Stimulated activated CD8-positive, alpha-beta memory T cell treated with anti-CD3 and anti-CD28 coated beads, Interleukin-12 subunit alpha, Interleukin-12 subunit beta, amount 100 ng/mL, for 24 hours (primary cell): ENCODE data around the gene MYO18B.

Source experiments
- DNase-seq: peaks from one replicate; pipeline ENCODE4 v3.0.0-alpha.2; 2020; ENCODE audit errors: extremely low read depth

Gene MYO18B

GRCh38 chr22:26047516-26047915, 305.5 kb downstream of the MYO18B start:
- no peak for DNase-seq

DNA sequence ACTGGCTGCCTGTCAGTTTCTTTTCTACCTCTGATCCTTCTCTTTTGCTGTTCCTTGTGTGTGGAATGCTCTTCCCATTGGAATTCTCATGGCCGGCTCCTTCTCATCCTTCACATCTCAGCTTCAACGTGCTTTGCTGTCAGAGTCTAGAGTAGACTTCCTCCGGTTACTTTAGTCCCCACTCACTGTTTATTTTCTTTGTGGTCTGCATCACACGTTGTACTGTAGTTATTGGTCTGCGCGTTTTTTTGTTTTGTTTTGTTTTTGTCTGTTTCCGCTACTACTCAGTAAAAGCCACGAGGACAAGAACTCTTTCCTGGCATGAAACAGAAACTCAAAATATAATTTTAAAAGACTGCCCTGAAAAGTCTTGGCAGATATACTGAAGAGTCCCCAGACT, 305.9 kb downstream of the MYO18B start:
- no peak for DNase-seq

- no peak for DNase-seq
Measured at GRCh38 chr22:26050079-26050478, 308.1 kb downstream of the MYO18B start.

DNA sequence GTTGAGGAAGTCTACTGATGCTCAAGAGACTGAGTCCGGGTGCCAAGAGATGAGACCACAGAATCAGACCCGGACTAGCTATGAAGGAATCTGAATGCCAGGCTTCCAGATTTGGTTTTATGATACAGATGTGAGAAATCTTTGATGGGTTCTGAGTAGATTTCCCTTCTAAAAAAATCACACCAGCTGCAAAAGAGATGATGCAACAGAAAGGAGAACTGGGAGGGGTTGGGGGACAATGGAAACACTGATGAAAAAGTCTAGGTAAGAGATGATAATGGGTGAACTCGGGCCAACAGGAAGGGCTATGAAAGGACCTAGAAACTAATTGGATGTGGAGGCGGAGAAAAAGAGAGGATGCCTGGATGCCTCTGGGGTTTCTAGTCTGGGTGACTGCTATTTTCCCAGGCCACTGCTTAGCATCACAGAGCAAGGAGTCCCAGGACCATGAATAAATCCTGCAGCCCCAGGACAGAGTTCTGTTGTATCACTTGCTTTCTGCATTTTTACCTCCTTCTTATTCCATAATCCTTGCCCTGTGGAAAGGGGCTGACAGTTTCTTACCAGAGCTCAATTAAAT, 311.8 kb downstream of the MYO18B start:
- no peak for DNase-seq

- DNase-seq, result no peak
Measured at GRCh38 chr22:26054841-26055605, 313.0 kb downstream of the MYO18B start.

DNA sequence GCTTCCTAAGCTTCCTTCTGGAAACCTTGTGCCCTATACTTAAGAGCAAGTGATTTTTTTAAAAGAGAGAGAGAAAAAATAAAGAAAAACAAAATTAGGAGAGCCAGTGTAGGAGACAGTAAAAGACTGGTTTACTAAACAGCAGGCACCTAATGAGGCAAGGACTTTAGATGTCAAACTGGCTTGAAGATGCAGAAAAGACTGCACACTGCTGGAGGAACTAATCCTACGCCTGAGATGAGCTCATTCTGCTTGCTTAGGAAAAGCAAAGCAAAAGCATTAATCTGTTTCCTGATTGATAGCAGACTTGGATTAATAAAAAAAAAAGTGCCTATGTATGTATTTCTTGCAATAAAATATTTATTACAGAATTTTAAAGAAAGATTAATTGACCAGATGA, 313.7 kb downstream of the MYO18B start:
- no peak for DNase-seq

DNA sequence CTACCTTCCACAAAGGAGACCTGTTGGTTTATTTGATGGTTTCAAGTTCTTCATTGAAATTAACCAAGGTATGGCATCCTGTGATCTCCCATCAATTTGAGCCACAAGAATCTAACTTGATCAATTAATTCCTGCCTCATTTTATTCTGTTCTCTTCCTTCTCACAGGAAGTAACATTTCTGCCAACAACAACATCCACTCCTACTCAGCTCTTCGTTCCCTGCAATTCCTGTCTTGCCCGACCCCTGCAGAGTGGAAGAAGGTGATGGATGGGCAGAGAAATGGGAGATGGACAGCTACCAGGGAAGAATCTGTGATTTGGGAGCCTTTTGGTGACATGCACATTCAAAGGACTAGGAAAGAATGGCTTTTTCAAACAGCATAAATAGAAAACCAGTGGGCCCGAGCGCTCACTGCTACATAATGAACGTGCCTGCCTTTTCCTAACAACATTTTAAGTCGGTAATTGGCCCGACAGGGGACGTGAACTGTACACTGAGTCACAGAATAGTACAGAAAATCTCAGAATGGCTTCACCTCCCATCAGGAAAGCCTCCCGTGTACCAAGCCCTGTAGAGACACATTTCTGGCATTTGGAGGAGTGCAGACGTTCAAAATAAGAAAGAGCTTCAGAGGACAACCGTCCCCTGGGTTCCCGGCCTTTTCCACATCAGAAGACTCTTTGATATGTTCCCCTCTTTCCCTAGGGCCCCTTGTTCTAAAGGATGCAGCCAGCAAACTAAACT, 314.6 kb downstream of the MYO18B start:
- DNase-seq, result no peak

DNA sequence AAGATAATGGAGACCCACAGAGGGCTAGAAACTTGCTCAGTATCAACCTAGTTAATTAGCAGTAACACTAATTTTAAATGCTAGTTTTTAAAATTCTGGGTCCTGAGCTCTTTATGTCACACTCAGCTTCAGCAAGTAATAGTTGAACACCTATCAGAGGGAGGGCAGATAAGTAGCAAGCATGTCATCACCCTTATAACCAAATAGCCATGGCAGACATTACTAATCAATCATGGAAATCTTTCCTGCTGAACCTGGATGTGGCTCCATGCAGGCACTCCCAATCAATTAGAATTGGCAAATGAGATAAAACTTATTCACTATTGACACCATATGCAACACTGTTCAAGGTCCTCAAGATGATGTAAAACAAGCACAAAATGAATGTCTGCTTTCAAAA, 315.7 kb downstream of the MYO18B start:
- no peak for DNase-seq

DNA sequence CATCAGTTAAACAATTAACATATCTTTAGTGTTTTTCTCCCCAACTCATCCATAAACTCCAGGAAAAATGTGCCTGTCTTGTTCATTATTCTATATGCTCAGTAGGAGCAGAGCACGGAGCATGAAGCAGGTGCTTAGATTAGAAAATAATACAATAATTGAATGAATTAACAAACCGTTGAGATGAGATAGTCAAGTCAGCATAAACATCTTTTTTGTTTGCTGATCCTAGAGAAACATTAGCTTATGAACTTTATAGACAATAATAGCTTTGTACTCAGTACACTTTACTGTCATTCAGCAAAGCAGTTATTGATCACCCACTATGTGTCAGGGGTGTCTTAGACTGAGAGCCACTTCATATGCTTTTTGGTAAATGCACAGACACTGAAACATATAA, 322.1 kb downstream of the MYO18B start:
- DNase-seq, result no peak

GRCh38 chr22:26065847-26066246, 323.9 kb downstream of the MYO18B start:
- no peak for DNase-seq

DNA sequence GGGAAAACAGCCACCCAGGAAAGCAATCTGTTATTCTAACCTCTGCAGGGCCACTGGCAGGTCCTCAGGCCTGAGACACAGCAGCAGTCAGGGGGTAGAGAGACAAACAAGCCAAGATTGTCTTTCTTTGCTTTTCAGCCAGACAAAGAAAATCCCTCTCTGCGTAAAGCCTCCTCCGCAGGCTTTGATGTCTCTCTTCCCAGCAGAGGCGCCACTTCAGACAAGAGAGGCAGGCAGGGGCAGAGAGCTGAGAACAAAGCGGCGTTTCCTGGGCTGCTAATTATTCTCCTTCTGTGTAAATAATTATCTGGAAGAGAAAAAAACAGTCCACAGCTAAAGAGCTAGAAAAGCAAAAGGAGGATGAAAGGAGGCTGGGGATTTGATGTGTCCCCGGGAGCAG, 324.5 kb downstream of the MYO18B start:
- no peak for DNase-seq

- no peak for DNase-seq
Measured at GRCh38 chr22:26068571-26068970, 326.6 kb downstream of the MYO18B start.

- DNase-seq, result no peak
Measured at GRCh38 chr22:26072621-26073020, 330.6 kb downstream of the MYO18B start.

GRCh38 chr22:26075251-26075650, 333.3 kb downstream of the MYO18B start:
- no peak for DNase-seq

- DNase-seq, result no peak
Measured at GRCh38 chr22:26079009-26079408, 337.0 kb downstream of the MYO18B start.
